Adrenal gland (tissue), 5 donors: ENCODE results near the gene ELOVL6.

Source experiments
- CTCF ChIP-seq, 6 experiments: fragments of 450-650 bp in 4 of 6; fragments of 200-600 bp in 2 of 6; sonication (generic) in 1 of 6; IDR thresholded peaks; 1 replicate in 5 of 6; 2 replicates in 1 of 6; pipeline versions ENCODE4 v1.5.1 to v1.8.0; 2016 to 2021; ENCODE audit warnings: antibody characterized with exemption in 6 of 6, mild to moderate bottlenecking in 2 of 6, moderate library complexity in 1 of 6
- POLR2A ChIP-seq, 2 donors: fragments of 450-650 bp; IDR thresholded peaks; one replicate each; pipeline ENCODE4 v1.6.1; 2017; ENCODE audit warnings: antibody characterized with exemption in 2 of 2, mild to moderate bottlenecking in 2 of 2, moderate library complexity in 1 of 2
- donor health status: DM: no; HTN: no; CAD: no.

- TF ChIP-seq CTCF (IDR thresholded peaks at IDR 0.05) (no peak), POLR2A (IDR thresholded peaks at IDR 0.05) (no peak)
These were observed 77.9 kb downstream of the ELOVL6 start for GRCh38 chr4:110120506-110120905.
